Stimulated activated naive CD8-positive, alpha-beta T cell treated with anti-CD3 and anti-CD28 coated beads, Interleukin-15, Interleukin-2, amounts not matched to agents 100 U/mL and 50 U/mL, for 24 hours (primary cell): ENCODE measurements around the gene PCGF1.

Source experiments
- ATAC-seq: fragments of 150-1000 bp; cut with Tn5 transposase; one replicate; pipeline ENCODE4 v1.10.0; 2021
- DNase-seq: peaks from one replicate; pipeline ENCODE4 v3.0.0; 2021

Gene PCGF1

DNA sequence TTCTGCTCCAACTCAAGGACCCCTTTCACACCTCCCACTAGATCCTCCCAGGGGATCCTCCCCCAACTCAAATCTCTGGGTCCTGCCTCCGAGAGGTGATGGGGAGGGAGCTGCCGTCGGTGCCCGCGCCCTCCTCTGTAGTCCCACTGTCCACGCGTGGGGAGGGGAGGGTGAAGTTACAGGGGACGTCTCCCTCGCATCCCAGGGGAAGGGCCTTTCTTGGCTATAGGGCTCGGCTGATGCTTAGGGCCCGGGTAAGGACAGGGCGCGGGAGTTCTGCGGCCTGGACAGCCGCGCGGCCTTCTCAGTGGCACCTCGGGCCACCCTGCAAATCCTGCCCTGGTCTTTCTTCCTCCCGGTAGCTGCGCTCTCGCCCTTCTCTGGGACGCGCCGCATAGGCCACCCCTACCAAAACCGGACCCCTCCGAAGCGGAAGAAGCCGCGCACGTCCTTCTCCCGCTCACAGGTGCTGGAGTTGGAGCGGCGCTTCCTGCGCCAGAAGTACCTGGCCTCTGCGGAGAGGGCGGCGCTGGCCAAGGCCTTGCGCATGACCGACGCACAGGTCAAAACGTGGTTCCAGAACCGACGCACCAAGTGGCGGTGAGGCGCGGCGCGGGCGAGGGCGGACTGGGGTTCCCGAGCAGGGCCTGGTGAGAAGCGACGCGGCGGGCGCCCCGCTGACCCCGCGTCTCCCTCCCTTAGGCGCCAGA is 7.9 kb upstream of the PCGF1 start:
- DNase-seq (no peak), ATAC-seq (no peak)

DNA sequence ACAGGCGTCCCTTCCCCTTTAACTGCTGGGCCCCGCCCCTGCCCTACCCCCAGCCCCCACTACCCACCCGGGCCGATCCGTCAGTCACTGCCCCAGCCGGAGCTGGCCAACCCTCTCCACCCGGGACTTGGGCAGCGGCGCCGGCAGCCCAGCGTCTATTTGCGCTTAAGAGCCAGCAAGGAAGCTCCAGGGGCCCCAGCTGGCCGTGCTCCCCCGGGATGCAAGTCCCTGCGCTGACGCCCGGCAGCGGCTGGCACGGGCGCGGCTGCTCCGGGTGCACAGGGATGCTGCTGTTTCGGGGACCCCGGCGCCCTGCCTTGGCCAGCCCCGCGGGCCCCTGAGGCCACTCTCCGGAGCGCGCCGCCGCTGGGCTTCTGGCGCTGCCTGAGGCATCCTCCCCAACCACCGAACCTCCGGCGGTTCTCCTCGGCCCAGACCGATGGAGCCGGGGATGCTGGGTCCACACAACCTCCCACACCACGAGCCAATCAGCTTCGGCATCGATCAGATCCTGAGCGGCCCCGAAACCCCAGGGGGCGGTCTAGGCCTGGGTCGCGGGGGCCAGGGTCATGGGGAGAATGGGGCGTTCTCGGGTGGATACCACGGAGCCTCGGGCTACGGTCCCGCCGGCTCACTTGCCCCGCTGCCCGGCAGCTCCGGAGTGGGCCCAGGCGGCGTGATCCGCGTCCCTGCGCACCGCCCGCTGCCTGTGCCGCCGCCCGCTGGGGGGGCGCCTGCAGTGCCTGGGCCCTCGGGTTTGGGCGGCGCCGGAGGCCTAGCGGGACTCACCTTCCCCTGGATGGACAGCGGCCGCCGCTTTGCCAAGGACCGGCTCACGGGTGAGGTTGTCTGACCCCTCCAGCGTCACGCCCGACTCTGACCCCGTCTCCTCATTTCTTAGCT is 7.1 kb upstream of the PCGF1 start, which contains the start of gene TLX2:
TLX2 (plus strand) TSS at position 83 of the 903 bp plus-strand sequence; CDS start at position 440, 357 bp downstream.
- ATAC-seq = peak; percentile 19

GRCh38 chr2:74513605-74514367 is 6.3 kb upstream of the PCGF1 start:
- peak; percentile 14 for ATAC-seq
- peak; percentile 35 for DNase-seq

More for the DNA sequence above, 7.1 kb upstream of the PCGF1 start, which contains the start of gene TLX2:
- DNase-seq = no peak

DNA sequence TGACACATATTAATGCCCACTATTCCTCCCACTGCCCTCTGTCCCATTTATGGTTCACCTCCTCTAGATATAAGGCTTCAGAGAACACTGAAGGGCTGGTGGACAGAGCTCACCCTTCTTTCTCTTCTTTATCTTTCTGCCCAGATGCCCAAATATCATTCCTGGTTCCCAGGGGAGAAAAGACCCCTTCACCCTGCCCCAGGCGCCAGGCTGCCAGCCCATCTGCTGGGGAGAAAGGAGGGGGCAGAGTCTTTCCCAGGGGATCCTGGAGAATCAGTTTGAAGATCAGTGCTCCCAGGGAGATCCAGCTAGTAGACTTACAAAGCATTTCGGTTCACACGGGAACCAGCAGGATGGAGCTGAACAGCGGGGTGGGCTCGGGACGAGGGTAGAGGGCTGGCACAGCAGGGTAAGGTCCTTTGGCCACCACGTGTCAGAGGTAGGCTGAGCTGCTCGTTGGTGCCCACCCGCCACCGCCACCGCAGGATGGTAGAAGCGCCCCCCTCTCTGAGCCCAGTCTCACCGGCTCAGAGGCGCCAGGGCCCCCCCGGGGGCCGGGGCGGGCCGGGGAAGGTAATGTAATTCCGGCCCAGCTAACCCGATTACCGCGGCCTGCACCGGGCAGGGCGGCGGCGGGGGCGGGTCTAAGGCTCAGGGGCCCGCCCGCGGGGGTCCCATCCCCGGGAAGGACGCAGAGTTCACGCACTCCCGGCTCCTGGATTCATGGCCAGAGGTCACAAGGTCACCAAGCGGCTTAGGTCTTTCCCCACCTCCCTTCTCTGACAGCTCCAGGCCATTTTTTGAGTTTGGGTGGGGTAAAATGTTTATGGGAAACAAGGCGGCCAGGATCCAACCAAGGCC is 5.5 kb upstream of the PCGF1 start:
- DNase-seq = no peak
- no peak for ATAC-seq

- DNase-seq = no peak
- ATAC-seq = no peak
Measured at GRCh38 chr2:74511104-74511989, 3.9 kb upstream of the PCGF1 start.

GRCh38 chr2:74510272-74510671 is 2.8 kb upstream of the PCGF1 start:
- no peak for DNase-seq
- ATAC-seq = no peak

DNA sequence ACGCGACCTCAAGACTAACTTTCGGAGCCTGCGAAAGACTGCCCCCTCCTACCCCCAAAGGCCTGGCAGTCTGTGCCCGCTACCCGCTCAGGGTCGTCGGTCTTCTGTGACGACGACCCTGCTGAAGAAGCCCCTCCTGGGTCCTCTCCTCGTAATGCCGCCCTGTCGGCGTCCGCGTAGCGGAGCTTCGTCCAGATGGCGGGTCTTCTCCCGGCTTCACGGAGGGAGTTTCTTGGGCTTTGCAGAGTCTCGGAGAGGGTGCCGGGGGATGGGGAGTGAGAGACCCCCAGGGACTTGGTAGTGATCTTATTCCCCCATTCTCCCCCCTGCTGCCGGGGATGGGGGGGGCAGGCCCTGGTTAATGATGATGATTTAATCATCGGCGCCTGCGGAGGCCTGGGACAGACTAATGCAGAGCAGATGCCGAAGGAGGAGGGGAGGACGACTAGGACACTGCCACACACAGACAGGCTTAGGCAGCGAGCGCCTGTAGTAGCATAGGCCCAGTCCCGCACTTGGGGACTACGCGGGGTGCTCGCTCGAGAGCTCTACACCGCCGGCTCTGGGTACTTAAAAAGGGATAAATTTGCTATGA is 528 bp upstream of the PCGF1 start:
- ATAC-seq (no peak), DNase-seq (no peak)

DNA sequence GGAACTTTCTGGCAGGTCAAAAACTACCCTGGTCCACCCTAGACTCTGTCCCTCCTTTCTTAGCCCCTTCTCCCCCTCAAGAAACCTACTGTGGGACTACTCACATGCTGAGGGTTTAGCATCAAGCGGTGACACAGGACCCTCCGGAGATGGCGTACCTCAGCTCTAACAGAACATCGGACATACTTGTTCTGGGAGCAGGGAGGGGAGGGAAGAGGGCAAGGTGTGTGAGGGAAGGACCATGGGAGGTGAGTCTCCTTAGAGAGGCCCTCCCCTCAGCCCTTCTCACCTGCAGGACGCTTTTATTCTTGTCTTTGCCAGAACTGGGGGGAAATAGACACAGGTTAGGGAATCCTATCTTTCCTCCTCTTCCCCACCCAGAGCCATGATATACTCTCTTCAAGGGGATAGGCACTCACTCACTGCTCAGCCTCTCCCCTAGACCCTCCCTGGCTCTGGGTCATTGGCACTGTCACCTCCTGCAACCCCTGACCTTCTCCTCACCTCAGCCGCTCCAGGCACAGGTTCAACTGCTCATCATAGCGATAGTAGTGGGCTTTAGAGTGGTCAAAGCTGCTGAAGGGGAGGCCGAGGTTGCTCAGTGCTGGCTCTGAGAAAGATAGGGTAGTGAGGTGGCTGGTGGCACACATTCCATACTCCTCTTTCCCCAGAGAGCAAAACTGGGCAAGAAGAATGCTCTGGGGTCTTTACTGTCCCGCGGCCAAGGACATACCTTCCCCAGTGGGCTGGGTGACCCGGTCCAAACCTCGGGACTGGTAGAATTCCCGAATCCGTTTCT is 1.8 kb downstream of the PCGF1 start:
- no peak for ATAC-seq
- no peak for DNase-seq

- DNase-seq = no peak
Measured at GRCh38 chr2:74504591-74504990, 2.9 kb downstream of the PCGF1 start.

GRCh38 chr2:74503506-74504475 is 3.7 kb downstream of the PCGF1 start:
- ATAC-seq = no peak
- no peak for DNase-seq

More at GRCh38 chr2:74504591-74504990, 2.9 kb downstream of the PCGF1 start:
- no peak for ATAC-seq

DNA sequence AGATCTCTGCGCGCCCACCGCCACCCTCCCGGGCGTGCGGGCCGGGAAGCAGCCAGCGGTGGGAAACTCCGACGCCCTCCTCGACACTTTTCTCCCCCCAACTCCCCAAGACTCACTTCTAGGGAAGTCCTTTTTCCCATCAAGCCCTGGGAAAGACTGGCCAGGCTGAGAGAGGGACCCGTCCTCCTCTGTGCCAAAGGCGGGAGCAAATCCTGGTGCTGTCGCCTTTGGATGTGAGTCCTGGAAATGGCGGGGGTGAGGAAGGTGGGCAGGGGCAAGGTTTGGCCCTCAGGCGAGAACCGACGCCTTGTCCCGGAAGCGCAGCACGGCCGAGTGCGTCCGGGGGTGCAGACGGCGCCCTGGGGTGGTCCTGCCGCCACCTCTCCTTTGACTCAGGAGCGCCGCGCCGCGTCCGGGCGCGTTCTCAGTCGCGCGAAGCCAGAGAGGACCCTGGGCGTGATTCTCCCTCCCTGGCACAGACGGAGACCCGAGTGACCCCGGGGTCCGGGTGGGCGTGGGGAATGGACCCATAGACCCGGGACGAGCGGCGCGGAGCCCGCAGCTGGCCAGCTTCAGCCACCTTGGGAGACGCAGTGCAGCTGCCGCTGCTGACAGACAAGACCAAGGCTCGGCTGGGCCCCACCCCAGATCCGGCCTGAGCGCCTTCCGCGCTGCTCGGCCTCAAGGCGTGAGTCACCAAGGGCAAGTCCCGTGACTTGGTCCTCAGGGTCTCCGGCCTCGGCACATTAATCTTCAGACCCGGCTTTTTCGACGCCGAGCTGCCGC is 4.6 kb downstream of the PCGF1 start:
- ATAC-seq = peak; percentile 37
- peak; percentile 64 for DNase-seq

GRCh38 chr2:74502147-74502719 is 5.3 kb downstream of the PCGF1 start:
- ATAC-seq = no peak
- no peak for DNase-seq

GRCh38 chr2:74501335-74502071 is 6.0 kb downstream of the PCGF1 start:
- DNase-seq (no peak), ATAC-seq (no peak)

DNA sequence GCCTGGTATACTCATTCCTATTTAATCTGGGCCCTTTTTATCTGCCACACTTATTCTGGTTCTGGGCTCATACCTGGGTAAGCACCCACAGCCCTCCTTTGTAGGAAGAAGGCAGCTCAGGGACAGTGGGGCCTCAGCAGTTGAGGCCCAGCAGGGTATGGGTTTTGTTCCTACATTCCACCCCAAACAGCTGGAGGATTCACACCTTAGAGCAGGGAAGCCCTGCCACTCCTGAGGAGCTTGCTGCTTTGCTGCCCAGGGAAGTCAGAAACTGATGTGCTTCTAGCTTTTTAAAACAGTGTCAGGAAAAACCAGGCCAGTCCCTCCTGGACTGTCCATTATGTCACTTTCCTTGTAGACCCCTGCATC is 6.9 kb downstream of the PCGF1 start:
- DNase-seq (no peak), ATAC-seq (no peak)

GRCh38 chr2:74499940-74500577 is 7.4 kb downstream of the PCGF1 start:
- ATAC-seq (no peak), DNase-seq (no peak)
